HG03159 (cell line): Measurements from ENCODE around the gene ZMYND8.
"Not testable (repeated sequence)": the region's sequence is repeated elsewhere in the genome, so short reads cannot be mapped to it uniquely, and the experiment has no call there.

Experiments
- ATAC-seq: cut with Tn5 transposase; IDR thresholded peaks from one replicate; pipeline ENCODE4 v1.9.1; 2021; ENCODE audit warnings: mild to moderate bottlenecking, moderate library complexity; ENCODE audit not compliant: unreplicated experiment

The ZMYND8 gene

GRCh38 chr20:47253872-47254271 is 102.6 kb downstream of the ZMYND8 start:
- no peak for ATAC-seq

- ATAC-seq = no peak
Measured at GRCh38 chr20:47252879-47253307, 103.6 kb downstream of the ZMYND8 start.

- no peak for ATAC-seq
Measured at GRCh38 chr20:47251154-47252020, 105.1 kb downstream of the ZMYND8 start.

GRCh38 chr20:47250360-47250759 is 106.1 kb downstream of the ZMYND8 start:
- no peak for ATAC-seq

GRCh38 chr20:47249913-47250312 is 106.6 kb downstream of the ZMYND8 start:
- ATAC-seq = no peak

- ATAC-seq = no peak
Measured at GRCh38 chr20:47248448-47248966, 108.0 kb downstream of the ZMYND8 start.

- no peak for ATAC-seq
Measured at GRCh38 chr20:47247972-47248371, 108.5 kb downstream of the ZMYND8 start.

- ATAC-seq = no peak
Measured at GRCh38 chr20:47246061-47246777, 110.3 kb downstream of the ZMYND8 start.

- ATAC-seq = not testable (repeated sequence)
Measured at GRCh38 chr20:47245166-47245565, 111.3 kb downstream of the ZMYND8 start.

- ATAC-seq = no peak
Measured at GRCh38 chr20:47244451-47244850, 112.0 kb downstream of the ZMYND8 start.

GRCh38 chr20:47243532-47244305 is 112.8 kb downstream of the ZMYND8 start:
- no peak for ATAC-seq

GRCh38 chr20:47243003-47243402 is 113.5 kb downstream of the ZMYND8 start:
- no peak for ATAC-seq

GRCh38 chr20:47241345-47241781 is 115.1 kb downstream of the ZMYND8 start:
- no peak for ATAC-seq

- not testable (repeated sequence) for ATAC-seq
Measured at GRCh38 chr20:47240096-47240495, 116.4 kb downstream of the ZMYND8 start.

- no peak for ATAC-seq
Measured at GRCh38 chr20:47239719-47240067, 116.8 kb downstream of the ZMYND8 start.

- ATAC-seq = no peak
Measured at GRCh38 chr20:47238780-47239718, 117.5 kb downstream of the ZMYND8 start.

GRCh38 chr20:47237715-47238114 is 118.8 kb downstream of the ZMYND8 start:
- ATAC-seq = no peak

- no peak for ATAC-seq
Measured at GRCh38 chr20:47236639-47236900, 119.9 kb downstream of the ZMYND8 start.

GRCh38 chr20:47235853-47236638 is 120.5 kb downstream of the ZMYND8 start:
- ATAC-seq = no peak
